ENCODE results near the gene RCBTB1.

GRCh38 chr13:49622174-49622946 lies 37.0 kb upstream of the RCBTB1 start:
- TF ChIP-seq ZFP36 (IDR thresholded peaks at IDR 0.05; ENCODE audit: borderline replicate concordance, partially characterized antibody), result no peak
- no peak for TF ChIP-seq REST (IDR thresholded peaks at IDR 0.05)
- no peak for TF ChIP-seq EP300 (IDR thresholded peaks at IDR 0.05)
- no peak for TF ChIP-seq ZC3H11A (IDR thresholded peaks at IDR 0.05)
- no peak for TF ChIP-seq CTCF (IDR thresholded peaks at IDR 0.05)
- TF ChIP-seq FOSB (CRISPR knock-in tag; IDR thresholded peaks at IDR 0.05), result no peak
- no peak for TF ChIP-seq USF2 (IDR thresholded peaks at IDR 0.05)
- TF ChIP-seq NPAS2 (CRISPR knock-in tag; IDR thresholded peaks at IDR 0.05; ENCODE audit: borderline replicate concordance), result no peak
- TF ChIP-seq POLR2A (IDR thresholded peaks at IDR 0.05; ENCODE audit: low read length), result no peak
- TF ChIP-seq HMGXB4 (CRISPR knock-in tag; IDR thresholded peaks at IDR 0.05; ENCODE audit: borderline replicate concordance), result no peak
